Activated B cell treated with CpG ODN at 0.5 μM for 24 hours (primary cell): ENCODE results near the gene ADAT3. TPM values are rescaled to one million over a fixed set of nuclear protein-coding genes. Genes with fewer than 3 reads are reported as not detected.

ENCODE experiments used
- ATAC-seq: fragments of 200-7000 bp; cut with Tn5 transposase; one replicate; pipeline ENCODE4 v1.10.0; 2021; ENCODE audit warnings: low read depth, mild to moderate bottlenecking, moderate library complexity
- CTCF ChIA-PET: fragments of 350-600 bp; sonication (Branson Sonifier 250); formaldehyde crosslinking; loops from one replicate; lab custom pipeline; 2021; ENCODE audit warnings: antibody characterized with exemption; lab: Charles Lee
- POLR2A ChIA-PET: fragments of 350-600 bp; sonication (Branson Sonifier 250); formaldehyde crosslinking; loops from one replicate; lab custom pipeline; 2021; ENCODE audit warnings: antibody characterized with exemption; lab: Charles Lee
- DNase-seq: peaks from one replicate; pipeline ENCODE4 v3.0.0; 2022
- H3K27ac Mint-ChIP-seq: one replicate; pipeline ENCODE4 v1.8.0; 2020; ENCODE audit warnings: mixed read lengths
- H3K27me3 Mint-ChIP-seq: one replicate; pipeline ENCODE4 v1.8.0; 2021; ENCODE audit warnings: mixed read lengths
- H3K36me3 Mint-ChIP-seq: one replicate; pipeline ENCODE4 v1.8.0; 2021; ENCODE audit warnings: low read depth, mixed read lengths
- H3K4me1 Mint-ChIP-seq: one replicate; pipeline ENCODE4 v1.8.0; 2021; ENCODE audit warnings: mixed read lengths
- H3K4me3 Mint-ChIP-seq: one replicate; pipeline ENCODE4 v1.8.0; 2020; ENCODE audit warnings: mild to moderate bottlenecking, mixed read lengths
- H3K9me3 Mint-ChIP-seq: one replicate; pipeline ENCODE4 v1.8.0; 2020; ENCODE audit warnings: mixed read lengths
- intact Hi-C: fragments of 100-400 bp; cut with micrococcal nuclease; formaldehyde crosslinking; loops from one replicate; pipeline ENCODE4 v1.15.1; 2024
- total RNA-seq: library from RNA; stranded (reverse); gene quantifications from 2 replicates; pipeline ENCODE4 v1.2.3, GENCODE V29; 2022
- TF ChIP-seq, protein P1 (sequence below): fragments of 200-600 bp; IDR thresholded peaks from one replicate; pipeline ENCODE4 v1.8.0; 2022; ENCODE audit warnings: antibody characterized with exemption, mild to moderate bottlenecking

The ADAT3 gene
- total RNA-seq, 1 donor from 2014 or later: 14.1 TPM

DNA sequence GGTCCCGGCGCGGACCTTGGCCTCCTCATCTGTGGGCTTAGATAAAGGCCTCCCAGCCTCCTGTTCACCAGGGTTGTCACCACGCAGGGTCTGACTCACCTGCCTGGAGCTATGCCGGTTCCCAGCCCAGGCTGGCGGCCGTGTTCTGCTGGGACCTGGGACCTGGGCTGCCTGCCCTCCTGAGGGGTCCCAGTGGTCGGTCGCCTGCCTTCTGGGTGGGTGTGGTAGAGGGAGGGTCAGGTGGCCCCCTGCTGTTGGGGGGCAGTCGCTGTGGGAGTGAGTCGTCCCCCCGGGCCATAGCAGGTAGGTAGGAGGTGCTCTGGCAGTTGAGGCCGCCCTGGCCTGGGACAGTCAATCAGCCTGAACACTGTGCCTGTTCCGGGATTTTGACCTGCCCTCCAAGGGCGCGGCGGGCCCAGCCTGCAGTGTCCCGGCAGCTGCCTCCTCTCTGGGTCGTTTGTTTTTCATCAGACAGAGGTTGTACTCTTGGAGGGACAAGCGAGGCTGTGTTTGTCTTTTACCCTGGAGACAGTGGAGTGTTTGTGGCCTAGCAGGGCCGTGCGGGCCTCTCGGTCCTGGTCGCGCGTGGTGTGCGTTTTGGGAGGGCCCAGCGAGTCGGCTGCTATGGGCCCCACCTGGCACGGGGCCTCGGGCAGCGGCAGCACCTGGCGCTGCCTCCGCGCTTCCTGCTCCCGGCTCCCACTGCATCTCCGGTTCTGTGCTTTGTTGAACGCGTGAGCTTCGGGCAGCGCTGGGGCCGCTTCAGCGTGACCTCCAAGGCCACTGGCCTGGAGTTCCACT lies 2.6 kb downstream of the ADAT3 start:
- no peaks in the 10 kb centered on the region for H3K27me3 Mint-ChIP-seq
- TF ChIP-seq, protein P1, sequence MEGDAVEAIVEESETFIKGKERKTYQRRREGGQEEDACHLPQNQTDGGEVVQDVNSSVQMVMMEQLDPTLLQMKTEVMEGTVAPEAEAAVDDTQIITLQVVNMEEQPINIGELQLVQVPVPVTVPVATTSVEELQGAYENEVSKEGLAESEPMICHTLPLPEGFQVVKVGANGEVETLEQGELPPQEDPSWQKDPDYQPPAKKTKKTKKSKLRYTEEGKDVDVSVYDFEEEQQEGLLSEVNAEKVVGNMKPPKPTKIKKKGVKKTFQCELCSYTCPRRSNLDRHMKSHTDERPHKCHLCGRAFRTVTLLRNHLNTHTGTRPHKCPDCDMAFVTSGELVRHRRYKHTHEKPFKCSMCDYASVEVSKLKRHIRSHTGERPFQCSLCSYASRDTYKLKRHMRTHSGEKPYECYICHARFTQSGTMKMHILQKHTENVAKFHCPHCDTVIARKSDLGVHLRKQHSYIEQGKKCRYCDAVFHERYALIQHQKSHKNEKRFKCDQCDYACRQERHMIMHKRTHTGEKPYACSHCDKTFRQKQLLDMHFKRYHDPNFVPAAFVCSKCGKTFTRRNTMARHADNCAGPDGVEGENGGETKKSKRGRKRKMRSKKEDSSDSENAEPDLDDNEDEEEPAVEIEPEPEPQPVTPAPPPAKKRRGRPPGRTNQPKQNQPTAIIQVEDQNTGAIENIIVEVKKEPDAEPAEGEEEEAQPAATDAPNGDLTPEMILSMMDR: no peak
- no peak overlapping the region for H3K27ac Mint-ChIP-seq
- H3K4me3 Mint-ChIP-seq: no peak overlapping the region
- no peak for DNase-seq
- H3K36me3 Mint-ChIP-seq: peaks cover 7% of the 10 kb centered on the region
- ATAC-seq: no peak
- H3K4me1 Mint-ChIP-seq: peaks cover 60% of the 10 kb centered on the region
- intact Hi-C loops: no loop called here
- ChIA-PET POLR2A (interaction anchor here (0.6 to 1.4 kb wide), 3 partner anchors 10 to 754 kb away, joined by 4 to 9 read pairs (median 8); no protein-coding TSS in a partner anchor), CTCF (no interaction called here)
- no peaks in the 10 kb centered on the region for H3K9me3 Mint-ChIP-seq

DNA sequence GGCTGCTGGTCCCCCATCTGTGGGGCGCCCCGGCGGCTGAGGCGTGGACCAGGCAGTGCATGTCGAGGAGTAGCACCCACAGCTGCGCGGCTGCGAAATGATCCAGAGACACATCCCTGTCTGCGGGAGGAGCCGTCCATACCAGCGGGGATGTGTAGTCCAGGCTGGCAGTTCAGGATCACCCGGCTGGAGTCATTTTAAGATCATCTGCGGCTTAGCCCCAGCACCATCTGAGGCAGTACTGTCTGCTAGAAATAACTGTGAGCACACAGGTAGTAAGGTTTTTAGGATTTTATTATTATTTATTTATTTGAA lies 3.1 kb downstream of the ADAT3 start:
- ChIA-PET POLR2A (interaction anchor here (1.4 kb wide), 1 partner anchor 11 kb away, joined by 4 read pairs; no protein-coding TSS in a partner anchor), CTCF (no interaction called here)
- TF ChIP-seq, protein P1: no peak
- no peak overlapping the region for H3K4me3 Mint-ChIP-seq
- H3K4me1 Mint-ChIP-seq: peaks cover 54% of the 10 kb centered on the region
- no peaks in the 10 kb centered on the region for H3K27me3 Mint-ChIP-seq
- H3K9me3 Mint-ChIP-seq: no peaks in the 10 kb centered on the region
- peaks cover 12% of the 10 kb centered on the region for H3K36me3 Mint-ChIP-seq
- ATAC-seq (no peak), DNase-seq (no peak)
- intact Hi-C loops: no loop called here
- H3K27ac Mint-ChIP-seq: no peak overlapping the region

DNA sequence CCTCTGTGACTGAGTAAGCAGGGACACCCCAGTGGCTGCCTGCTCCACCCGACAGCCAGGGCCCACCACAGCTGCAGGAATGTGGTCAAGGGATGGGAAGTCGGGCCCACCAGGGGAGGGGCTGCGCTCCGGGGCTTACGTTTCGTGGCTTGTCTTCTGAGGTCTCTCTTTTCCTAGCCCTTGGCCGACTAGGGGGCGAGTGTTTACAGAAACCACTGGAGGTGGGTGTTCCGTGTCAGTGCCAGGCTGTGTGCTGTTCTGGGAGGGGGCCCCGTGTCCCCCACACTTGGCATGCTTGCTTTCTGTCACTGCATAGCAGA lies 4.5 kb downstream of the ADAT3 start:
- H3K27ac Mint-ChIP-seq: no peak overlapping the region
- intact Hi-C loops: no loop called here
- POLR2A ChIA-PET: interaction anchor here (1.0 kb wide), 1 partner anchor 10 kb away, joined by 6 read pairs; no protein-coding TSS in a partner anchor
- CTCF ChIA-PET: no interaction called here
- DNase-seq (no peak), ATAC-seq (no peak)
- H3K4me1 Mint-ChIP-seq: peaks cover 41% of the 10 kb centered on the region
- TF ChIP-seq, protein P1: no peak
- no peaks in the 10 kb centered on the region for H3K9me3 Mint-ChIP-seq
- H3K36me3 Mint-ChIP-seq: peaks cover 14% of the 10 kb centered on the region
- no peak overlapping the region for H3K4me3 Mint-ChIP-seq
- no peaks in the 10 kb centered on the region for H3K27me3 Mint-ChIP-seq

DNA sequence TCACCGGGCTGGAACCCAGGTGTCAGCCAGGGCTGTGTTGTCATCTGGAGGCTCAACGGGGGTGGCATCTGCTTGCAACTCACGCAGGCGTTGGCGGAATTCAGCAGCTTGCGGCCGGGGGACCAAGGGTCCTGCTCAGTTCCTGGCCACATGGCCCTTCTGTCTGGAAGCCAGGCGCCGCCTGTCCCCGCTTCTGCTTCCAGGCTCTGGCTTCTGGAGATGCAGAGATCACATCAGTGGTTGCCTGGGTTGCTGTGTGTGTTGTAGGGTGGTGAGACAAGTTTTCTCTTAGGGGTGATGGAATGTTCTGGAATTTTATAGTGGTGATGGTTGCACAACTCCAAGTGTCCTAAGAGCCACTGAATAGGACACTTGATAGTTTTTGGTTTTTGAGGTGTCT lies 5.0 kb downstream of the ADAT3 start:
- Mint-ChIP-seq H3K27ac (peak overlapping the region; percentile 42), H3K36me3 (peaks cover 16% of the 10 kb centered on the region), H3K4me1 (peaks cover 36% of the 10 kb centered on the region), H3K4me3 (no peak overlapping the region), H3K9me3 (no peaks in the 10 kb centered on the region), H3K27me3 (no peaks in the 10 kb centered on the region)
- no peak for ATAC-seq
- POLR2A ChIA-PET: interaction anchor here (0.7 to 1.0 kb wide), 2 partner anchors 11 to 13 kb away, joined by 6 read pairs; no protein-coding TSS in a partner anchor
- no peak for DNase-seq
- intact Hi-C loops: no loop called here
- CTCF ChIA-PET: no interaction called here
- TF ChIP-seq, protein P1: no peak

DNA sequence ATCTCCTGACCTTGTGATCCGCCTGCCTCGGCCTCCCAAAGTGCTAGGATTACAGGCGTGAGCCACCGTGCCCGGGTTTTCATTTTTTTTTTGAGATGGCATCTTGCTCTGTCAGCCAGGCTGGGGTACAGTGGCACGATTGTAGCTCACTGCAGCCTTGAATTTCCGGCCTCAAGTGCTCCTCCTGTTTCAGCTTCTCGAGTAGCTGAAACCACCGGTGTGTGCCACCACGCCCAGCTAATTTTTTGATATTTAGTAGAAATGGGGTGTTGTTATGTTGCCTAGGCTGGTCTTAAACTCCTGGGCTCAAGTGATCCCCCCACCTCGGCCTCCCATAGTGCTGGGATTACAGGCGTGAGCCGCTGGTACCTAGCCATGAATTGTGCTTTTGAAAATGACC lies 5.9 kb downstream of the ADAT3 start:
- Mint-ChIP-seq H3K27me3 (no peaks in the 10 kb centered on the region), H3K27ac (no peak overlapping the region), H3K36me3 (peaks cover 18% of the 10 kb centered on the region), H3K4me3 (no peak overlapping the region), H3K4me1 (peaks cover 30% of the 10 kb centered on the region), H3K9me3 (no peaks in the 10 kb centered on the region)
- DNase-seq (no peak), ATAC-seq (no peak)
- TF ChIP-seq, protein P1: no peak
- intact Hi-C loops: no loop called here
- CTCF ChIA-PET: no interaction called here
- POLR2A ChIA-PET: interaction anchor here (0.6 to 1.6 kb wide), 4 partner anchors 8 to 35 kb away, joined by 3 to 6 read pairs (median 4); no protein-coding TSS in a partner anchor
